ENCODE measurements around the gene GAMT. TPM values are rescaled to one million over a fixed set of nuclear protein-coding genes. Genes with fewer than 3 reads are reported as not detected.

GAMT gene
- total and polyA plus RNA-seq, 2 donors (not counting 1 experiment from before 2014, with no cell fraction given) = 20.0 to 44.1 TPM

- Histone ChIP-seq H4K20me1 (ENCODE audit: control insufficient read depth, extremely low read depth, insufficient read depth, low read length) (peaks cover 3% of the 10 kb centered on the region), H3K27ac (ENCODE audit: insufficient read depth, low read length) (peak overlapping the region; percentile 74), H2AFZ (ENCODE audit: low read length) (no peak overlapping the region), H3K27me3 (ENCODE audit: control insufficient read depth, insufficient read depth, low read length) (no peaks in the 10 kb centered on the region), H3K4me3 (replicated peaks in 1 of 4; ENCODE audit: control extremely low read depth in 1 of 4, insufficient read depth in 1 of 4, low read depth in 3 of 4, low read length in 4 of 4) (peak overlapping the region; percentile 48 to 90 (median 80)), H3K4me1 (ENCODE audit: control insufficient read depth, extremely low read depth, insufficient read depth, low read length) (peaks cover 24% of the 10 kb centered on the region), H3K9ac (ENCODE audit: insufficient read depth, low read length) (peak overlapping the region; percentile 82), H3K36me3 (ENCODE audit: control insufficient read depth, insufficient read depth, low read length) (peaks cover 15% of the 10 kb centered on the region), H3K4me2 (ENCODE audit: extremely low read depth, insufficient read depth, low read length) (peak overlapping the region; percentile 82), H3K9me3 (ENCODE audit: control insufficient read depth, insufficient read depth, low read depth, low read length) (no peaks in the 10 kb centered on the region), H3K79me2 (ENCODE audit: control insufficient read depth, insufficient read depth, low read length) (peaks cover 58% of the 10 kb centered on the region)
- peak; percentile 47 to 56 for DNase-seq (ENCODE audit: low read depth in 2 of 2)
- TF ChIP-seq EZH2 (IDR thresholded peaks at IDR 0.05; ENCODE audit: low read length, missing control alignments) (no peak), CTCF (conservative IDR thresholded peaks at IDR 0.05 in 1 of 2, IDR thresholded peaks at IDR 0.05 in 1 of 2; ENCODE audit: low read depth in 1 of 2, low read length in 2 of 2) (no peak)
Observed at GRCh38 chr19:1408300-1409203, 7.2 kb upstream of the GAMT start.

- no peak for TF ChIP-seq CTCF (conservative IDR thresholded peaks at IDR 0.05 in 1 of 2, IDR thresholded peaks at IDR 0.05 in 1 of 2; ENCODE audit: low read depth in 1 of 2, low read length in 2 of 2)
- TF ChIP-seq EZH2 (IDR thresholded peaks at IDR 0.05; ENCODE audit: low read length, missing control alignments) = no peak
- Histone ChIP-seq H3K27ac (ENCODE audit: insufficient read depth, low read length) (peak within 1 kb of the TSS; percentile 74), H3K79me2 (ENCODE audit: control insufficient read depth, insufficient read depth, low read length) (peaks cover 50% of the 10 kb centered on the region), H3K4me2 (ENCODE audit: extremely low read depth, insufficient read depth, low read length) (peak within 1 kb of the TSS; percentile 90), H3K36me3 (ENCODE audit: control insufficient read depth, insufficient read depth, low read length) (peaks cover 8% of the 10 kb centered on the region), H3K4me1 (ENCODE audit: control insufficient read depth, extremely low read depth, insufficient read depth, low read length) (peaks cover 24% of the 10 kb centered on the region), H3K9ac (ENCODE audit: insufficient read depth, low read length) (peak within 1 kb of the TSS; percentile 82), H2AFZ (ENCODE audit: low read length) (peak within 1 kb of the TSS; percentile 46), H3K9me3 (ENCODE audit: control insufficient read depth, insufficient read depth, low read depth, low read length) (no peaks in the 10 kb centered on the region), H3K4me3 (replicated peaks in 1 of 4; ENCODE audit: control extremely low read depth in 1 of 4, insufficient read depth in 1 of 4, low read depth in 3 of 4, low read length in 4 of 4) (peak within 1 kb of the TSS; percentile 52 to 90 (median 80)), H3K27me3 (ENCODE audit: control insufficient read depth, insufficient read depth, low read length) (no peaks in the 10 kb centered on the region), H4K20me1 (ENCODE audit: control insufficient read depth, extremely low read depth, insufficient read depth, low read length) (peaks cover 3% of the 10 kb centered on the region)
- no peak for DNase-seq (ENCODE audit: low read depth in 2 of 2)
Observed at GRCh38 chr19:1407528-1408299, 6.4 kb upstream of the GAMT start, which contains the start of gene DAZAP1. TSS of gene DAZAP1 (plus strand) at chr19:1407586. CDS start at chr19:1407774, 188 bp downstream.
